GM12872 (cell line): Measurements from ENCODE around the gene SORCS2.

Experiments
- TF ChIP-seq, protein P1 (sequence below): IDR thresholded peaks from 3 replicates; pipeline ENCODE4 v1.5.1; 2011; ENCODE audit warnings: low read depth, mild to moderate bottlenecking, low read length, moderate library complexity; ENCODE audit not compliant: insufficient read depth

Gene SORCS2

DNA sequence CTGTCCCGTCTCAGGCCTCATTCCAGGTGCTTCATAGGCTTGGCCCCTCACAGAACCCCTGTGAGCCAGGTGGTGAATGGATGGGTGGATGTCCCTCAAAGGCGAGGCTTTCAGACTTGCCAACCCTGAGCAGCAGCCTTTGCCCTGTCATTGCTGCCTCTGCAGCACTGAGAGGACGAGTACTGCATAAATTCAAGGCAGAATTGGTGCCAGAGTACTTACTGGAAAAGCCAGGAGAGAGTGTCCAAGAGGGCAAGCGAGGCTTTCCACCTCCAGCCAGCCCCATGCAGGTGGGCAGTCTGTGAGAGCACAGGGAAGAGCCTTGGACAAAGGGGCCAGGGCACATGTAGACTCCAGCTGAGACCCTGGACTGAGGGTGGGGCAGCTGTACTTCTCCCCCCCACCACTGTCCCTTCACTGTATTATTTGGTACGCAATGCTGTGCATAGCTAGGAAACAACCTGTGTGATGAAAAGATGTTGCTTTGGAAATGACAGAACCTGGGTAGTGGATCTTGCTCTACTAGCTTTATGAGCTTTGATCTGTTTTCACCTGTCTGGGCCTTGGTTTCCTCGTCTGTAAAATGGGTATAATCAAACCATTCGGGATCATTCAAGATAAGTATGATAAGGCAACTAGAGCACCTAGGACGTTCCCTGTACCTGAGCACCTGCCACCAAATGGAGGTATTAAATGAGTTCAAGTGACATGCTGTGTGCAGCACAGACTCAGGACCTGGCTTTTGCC is 467.3 kb downstream of the SORCS2 start:
- TF ChIP-seq, protein P1, sequence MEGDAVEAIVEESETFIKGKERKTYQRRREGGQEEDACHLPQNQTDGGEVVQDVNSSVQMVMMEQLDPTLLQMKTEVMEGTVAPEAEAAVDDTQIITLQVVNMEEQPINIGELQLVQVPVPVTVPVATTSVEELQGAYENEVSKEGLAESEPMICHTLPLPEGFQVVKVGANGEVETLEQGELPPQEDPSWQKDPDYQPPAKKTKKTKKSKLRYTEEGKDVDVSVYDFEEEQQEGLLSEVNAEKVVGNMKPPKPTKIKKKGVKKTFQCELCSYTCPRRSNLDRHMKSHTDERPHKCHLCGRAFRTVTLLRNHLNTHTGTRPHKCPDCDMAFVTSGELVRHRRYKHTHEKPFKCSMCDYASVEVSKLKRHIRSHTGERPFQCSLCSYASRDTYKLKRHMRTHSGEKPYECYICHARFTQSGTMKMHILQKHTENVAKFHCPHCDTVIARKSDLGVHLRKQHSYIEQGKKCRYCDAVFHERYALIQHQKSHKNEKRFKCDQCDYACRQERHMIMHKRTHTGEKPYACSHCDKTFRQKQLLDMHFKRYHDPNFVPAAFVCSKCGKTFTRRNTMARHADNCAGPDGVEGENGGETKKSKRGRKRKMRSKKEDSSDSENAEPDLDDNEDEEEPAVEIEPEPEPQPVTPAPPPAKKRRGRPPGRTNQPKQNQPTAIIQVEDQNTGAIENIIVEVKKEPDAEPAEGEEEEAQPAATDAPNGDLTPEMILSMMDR = no peak

DNA sequence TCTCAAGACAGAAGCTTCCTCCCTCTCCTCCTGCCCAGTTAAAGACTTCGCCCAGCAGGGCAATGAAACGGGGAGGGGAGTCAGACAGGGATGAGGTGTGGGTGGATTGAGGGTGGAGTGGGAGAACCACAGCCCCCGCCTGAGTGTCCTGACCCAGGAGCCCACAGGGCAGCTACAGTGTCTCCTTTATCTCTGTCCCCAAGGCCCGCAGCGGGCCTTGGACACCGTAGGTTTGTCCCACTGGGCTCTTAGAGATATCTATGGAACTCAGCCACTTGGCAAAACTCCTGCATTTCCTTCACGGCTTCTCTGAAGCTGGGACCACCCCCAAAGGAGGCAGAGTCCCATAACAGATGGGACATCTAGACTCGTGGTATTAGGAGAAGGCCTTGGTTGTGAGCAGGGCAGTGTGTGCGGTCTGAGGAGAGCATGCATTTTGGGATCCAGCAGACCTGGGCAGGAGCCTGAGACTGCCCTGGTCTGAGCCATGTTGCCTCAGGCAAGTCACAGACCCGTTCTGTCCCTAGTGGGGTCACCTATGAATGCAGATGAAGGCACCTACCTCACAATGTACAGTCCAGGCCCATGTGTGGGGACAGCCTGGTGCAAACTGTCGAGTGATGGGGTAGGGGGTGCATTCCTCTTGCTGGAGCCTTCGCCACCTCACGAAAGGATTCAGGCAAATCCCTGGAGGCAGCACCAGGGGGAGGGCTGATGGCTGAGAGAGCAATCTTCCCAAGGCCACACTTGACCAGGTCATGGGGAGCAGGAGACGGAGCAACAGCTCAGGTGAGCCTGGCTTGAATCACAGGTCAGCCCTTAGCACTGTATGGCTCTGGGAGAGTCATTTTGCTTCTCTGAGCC is 468.1 kb downstream of the SORCS2 start:
- TF ChIP-seq, protein P1 = no peak

DNA sequence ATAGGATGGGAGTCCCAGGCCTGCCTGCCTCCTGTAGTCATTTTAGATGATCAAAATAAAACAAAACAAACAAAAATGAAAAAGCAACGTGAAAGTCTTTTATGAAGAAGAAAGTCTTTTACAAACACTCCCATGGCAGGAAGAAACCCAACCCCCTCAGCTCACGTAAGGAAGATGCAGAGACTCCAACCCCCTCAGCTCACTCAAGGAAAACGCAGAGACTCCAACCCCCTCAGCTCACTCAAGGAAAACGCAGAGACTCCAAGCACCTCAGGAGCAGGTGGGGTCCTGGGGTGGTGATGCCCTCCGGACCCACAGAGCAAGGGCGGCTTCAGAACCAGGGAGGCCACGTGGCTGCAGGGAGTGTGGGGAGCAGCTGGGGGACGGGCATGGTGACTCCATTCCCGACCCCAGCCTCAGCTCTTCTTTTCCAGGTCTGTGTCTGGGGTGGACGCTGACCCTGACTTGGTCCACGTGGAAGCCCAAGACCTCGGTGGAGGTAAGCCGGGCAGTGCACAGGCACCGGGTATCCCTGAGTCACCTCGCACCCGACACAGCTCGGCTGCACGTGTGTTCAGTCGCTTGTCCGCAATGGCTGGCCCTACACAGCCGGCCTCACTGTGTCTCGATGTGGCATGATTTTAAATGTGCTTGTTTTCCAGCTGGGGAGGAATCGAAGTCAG is 468.9 kb downstream of the SORCS2 start:
- TF ChIP-seq, protein P1 = no peak

DNA sequence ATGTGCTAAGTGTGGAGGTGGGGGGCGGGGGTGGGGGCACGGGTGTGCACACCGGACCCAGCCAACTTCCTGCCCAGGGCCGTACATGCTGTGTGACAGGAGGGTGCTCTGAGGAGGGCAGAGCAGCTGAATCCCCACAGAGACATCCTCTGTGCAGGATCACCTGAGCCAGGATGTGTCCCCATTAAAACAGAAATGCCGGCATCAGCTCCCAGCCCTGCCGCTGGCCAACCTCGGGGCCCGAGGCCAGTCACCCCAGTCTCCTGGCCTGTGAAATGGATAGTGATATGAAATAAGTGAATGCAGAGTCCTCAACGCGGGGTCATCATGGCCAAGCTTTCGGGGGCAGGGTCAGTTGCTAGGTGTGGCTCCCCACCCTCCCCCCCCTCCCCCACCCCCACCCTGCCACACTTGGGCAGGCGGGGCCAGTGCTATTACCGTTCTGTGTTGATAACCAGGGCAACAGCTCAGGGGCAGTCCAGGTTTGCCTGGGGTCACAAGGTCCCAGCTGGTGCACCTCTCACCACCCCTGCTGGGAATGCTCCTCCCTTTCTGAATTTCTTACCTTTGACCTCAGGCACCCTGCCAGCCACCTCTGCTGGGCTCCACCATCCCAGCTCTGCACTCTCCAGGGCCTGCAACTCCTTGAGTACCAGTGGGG is 469.6 kb downstream of the SORCS2 start:
- TF ChIP-seq, protein P1 = no peak

DNA sequence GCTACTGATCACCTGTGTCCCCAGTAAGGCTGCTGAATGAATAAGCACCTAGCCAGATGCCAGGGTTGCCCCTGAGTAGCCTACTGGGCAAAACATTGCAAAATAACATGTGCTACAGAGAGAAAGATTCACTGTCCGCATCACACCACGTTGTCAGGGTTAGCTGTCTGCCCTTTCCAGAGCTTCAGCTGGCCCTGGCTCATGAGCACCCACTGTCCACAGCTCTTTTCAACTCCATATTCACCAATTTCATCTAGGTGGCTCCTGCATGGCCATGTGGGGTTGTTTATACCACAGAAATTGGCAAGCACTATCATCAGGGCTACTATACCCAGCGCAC is 470.1 kb downstream of the SORCS2 start:
- TF ChIP-seq, protein P1 = no peak

DNA sequence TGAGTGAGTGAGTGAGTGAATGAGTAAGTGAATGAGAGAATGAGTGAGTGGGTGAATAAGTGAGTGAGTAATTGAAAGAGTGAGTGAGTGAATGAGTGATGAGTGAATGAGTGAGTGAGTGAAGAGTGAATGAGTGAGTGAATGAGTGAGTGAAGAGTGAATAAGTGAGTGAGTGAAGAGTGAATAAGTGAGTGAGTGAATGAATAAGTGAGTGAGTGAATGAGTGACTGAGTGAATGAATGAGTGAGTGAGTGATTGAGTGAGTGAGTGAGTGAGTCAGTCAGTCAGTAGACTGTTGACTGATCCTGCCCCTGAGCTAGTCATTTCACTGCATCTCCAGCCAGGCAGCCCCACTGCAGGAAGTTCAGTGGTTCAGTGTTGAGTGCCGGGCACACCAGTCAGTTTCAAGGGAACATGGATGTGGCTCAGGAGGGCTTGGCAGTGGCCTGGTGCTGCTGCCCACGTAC is 470.8 kb downstream of the SORCS2 start:
- TF ChIP-seq, protein P1 = no peak
